Raji (cell line): ENCODE measurements around the gene OR9I1.

Source experiments
- POLR2A ChIP-seq: IDR thresholded peaks from 2 replicates; pipeline ENCODE4 v1.6.1; 2011; ENCODE audit warnings: low read depth, low read length, control low read depth; ENCODE audit not compliant: insufficient read depth

The OR9I1 gene

DNA sequence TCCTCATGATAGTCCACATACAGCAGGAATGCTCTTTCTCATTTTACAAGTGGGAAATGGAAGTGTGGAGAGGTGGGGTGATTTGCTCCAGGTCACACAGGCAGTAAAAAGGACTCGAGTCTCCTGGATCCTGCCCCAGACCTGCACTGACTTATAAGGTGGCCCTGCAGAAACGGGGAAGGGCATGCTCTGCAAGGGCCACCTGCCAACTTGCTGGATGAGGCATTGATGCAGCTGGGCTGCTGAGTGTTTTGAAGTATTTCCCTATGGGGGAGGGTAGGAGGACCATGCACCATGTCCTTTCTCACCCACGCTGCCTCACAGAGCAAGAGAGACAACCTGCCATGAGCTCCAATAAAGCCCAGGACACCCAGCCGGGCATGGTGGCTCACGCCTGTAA lies 57.6 kb downstream of the OR9I1 start:
- TF ChIP-seq POLR2A: no peak
